SK-N-SH treated with all-trans-retinoic acid at 6 μM for 48 hours (cell line): ENCODE results near the gene CTBP1.

Source experiments
- ATAC-seq: fragments of 200-7000 bp; cut with Tn5 transposase; 3 replicates; pipeline ENCODE4 v1.9.1; 2020; ENCODE audit warnings: mild to moderate bottlenecking, moderate library complexity
- ARNTL ChIP-seq: fragments of 450-650 bp; formaldehyde crosslinking; IDR thresholded peaks from 2 replicates; pipeline ENCODE4 v1.5.0; 2020; ENCODE audit warnings: low read depth, mild to moderate bottlenecking, moderate library complexity, borderline replicate concordance
- BACH2 ChIP-seq: fragments of 250-450 bp; sonication (Bioruptor Pico); IDR thresholded peaks from 2 replicates; pipeline ENCODE4 v1.9.0; 2021; ENCODE audit warnings: mild to moderate bottlenecking, borderline replicate concordance
- CREB5 ChIP-seq: fragments of 250-450 bp; sonication (Bioruptor Pico); IDR thresholded peaks from 2 replicates; pipeline ENCODE4 v1.5.1; 2020; ENCODE audit warnings: low read depth, mild to moderate bottlenecking, moderate library complexity
- CSDC2 ChIP-seq: fragments of 250-450 bp; sonication (Bioruptor Pico); IDR thresholded peaks from 2 replicates; pipeline ENCODE4 v1.5.0; 2020; ENCODE audit warnings: mild to moderate bottlenecking, moderate library complexity
- CSRNP3 ChIP-seq: fragments of 250-450 bp; sonication (Bioruptor Pico); IDR thresholded peaks from 2 replicates; pipeline ENCODE4 v1.5.1; 2021; ENCODE audit warnings: mild to moderate bottlenecking, moderate library complexity
- GLIS3 ChIP-seq: fragments of 250-450 bp; sonication (Bioruptor Pico); IDR thresholded peaks from 2 replicates; pipeline ENCODE4 v1.5.0; 2020; ENCODE audit warnings: mild to moderate bottlenecking, moderate library complexity
- ISL1 ChIP-seq: fragments of 250-450 bp; sonication (Bioruptor Pico); IDR thresholded peaks from 2 replicates; pipeline ENCODE4 v2.1.2; 2022; ENCODE audit warnings: mild to moderate bottlenecking, moderate library complexity
- OSR1 ChIP-seq: fragments of 250-450 bp; sonication (Bioruptor Pico); IDR thresholded peaks from 2 replicates; pipeline ENCODE4 v1.8.0; 2022; ENCODE audit warnings: moderate library complexity, mild to moderate bottlenecking, inconsistent platforms
- PATZ1 ChIP-seq: fragments of 250-450 bp; sonication (Bioruptor Pico); IDR thresholded peaks from 2 replicates; pipeline ENCODE4 v1.8.0; 2020; ENCODE audit warnings: mild to moderate bottlenecking, moderate library complexity, borderline replicate concordance
- POU6F1 ChIP-seq: fragments of 250-450 bp; sonication (Bioruptor Pico); IDR thresholded peaks from 2 replicates; pipeline ENCODE4 v1.8.0; 2021; ENCODE audit warnings: low read depth, mild to moderate bottlenecking, moderate library complexity, borderline replicate concordance
- PPARA ChIP-seq: fragments of 250-450 bp; sonication (Bioruptor Pico); IDR thresholded peaks from 2 replicates; pipeline ENCODE4 v1.5.0; 2020; ENCODE audit warnings: mild to moderate bottlenecking, borderline replicate concordance
- SNAI2 ChIP-seq: fragments of 250-450 bp; sonication (Bioruptor Pico); IDR thresholded peaks from 2 replicates; pipeline ENCODE4 v1.5.0; 2020; ENCODE audit warnings: mild to moderate bottlenecking, moderate library complexity
- TCF4 ChIP-seq: fragments of 250-450 bp; sonication (Bioruptor Pico); IDR thresholded peaks from 2 replicates; pipeline ENCODE4 v1.8.0; 2021; ENCODE audit warnings: mild to moderate bottlenecking, moderate library complexity, borderline replicate concordance
- TOX ChIP-seq: fragments of 250-450 bp; sonication (Bioruptor Pico); IDR thresholded peaks from 2 replicates; pipeline ENCODE4 v1.8.0; 2021; ENCODE audit warnings: mild to moderate bottlenecking, moderate library complexity, borderline replicate concordance
- ZC3H10 ChIP-seq: fragments of 250-450 bp; sonication (Bioruptor Pico); IDR thresholded peaks from 2 replicates; pipeline ENCODE4 v1.5.1; 2021; ENCODE audit warnings: mild to moderate bottlenecking, moderate library complexity
- ZFP3 ChIP-seq: fragments of 250-450 bp; sonication (Bioruptor Pico); IDR thresholded peaks from 2 replicates; pipeline ENCODE4 v1.5.0; 2020; ENCODE audit warnings: mild to moderate bottlenecking, moderate library complexity
- ZNF565 ChIP-seq: fragments of 450-650 bp; formaldehyde crosslinking; conservative IDR thresholded peaks from 2 replicates; pipeline ENCODE4 v1.5.0; 2020; ENCODE audit warnings: low read depth, mild to moderate bottlenecking, moderate library complexity
- ZNF8 ChIP-seq: fragments of 450-650 bp; formaldehyde crosslinking; IDR thresholded peaks from 2 replicates; pipeline ENCODE4 v1.5.0; 2020; ENCODE audit warnings: mild to moderate bottlenecking, moderate library complexity

CTBP1 gene

GRCh38 chr4:1266881-1267763, 18.2 kb upstream of the CTBP1 start:
- TF ChIP-seq ZNF565 (no peak), TCF4 (CRISPR knock-in tag) (no peak), CSDC2 (CRISPR knock-in tag) (no peak)
- TF ChIP-seq, all 23 proteins: peak for 0
- no peak for ATAC-seq

- no peak for ATAC-seq
- TF ChIP-seq POU6F1 (CRISPR knock-in tag) (no peak), ZFP3 (CRISPR knock-in tag) (no peak), OSR1 (CRISPR knock-in tag) (no peak), CSDC2 (CRISPR knock-in tag) (no peak), GLIS3 (CRISPR knock-in tag) (no peak), BACH2 (CRISPR knock-in tag) (no peak), ISL1 (CRISPR knock-in tag) (no peak), CSRNP3 (CRISPR knock-in tag) (no peak), TOX (CRISPR knock-in tag) (no peak), ZNF565 (no peak), ARNTL (CRISPR knock-in tag) (no peak), CREB5 (CRISPR knock-in tag) (no peak), SNAI2 (CRISPR knock-in tag) (no peak)
Observed at GRCh38 chr4:1265351-1265750, 16.4 kb upstream of the CTBP1 start.

GRCh38 chr4:1264942-1265341, 16.0 kb upstream of the CTBP1 start:
- TF ChIP-seq PPARA (CRISPR knock-in tag): no peak
- TF ChIP-seq SNAI2 (CRISPR knock-in tag): no peak
- no peak for TF ChIP-seq PATZ1 (CRISPR knock-in tag)
- TF ChIP-seq ISL1 (CRISPR knock-in tag): no peak
- no peak for TF ChIP-seq POU6F1 (CRISPR knock-in tag)
- TF ChIP-seq ZNF8: no peak
- TF ChIP-seq OSR1 (CRISPR knock-in tag): no peak
- no peak for TF ChIP-seq CREB5 (CRISPR knock-in tag)
- no peak for TF ChIP-seq CSDC2 (CRISPR knock-in tag)
- no peak for TF ChIP-seq BACH2 (CRISPR knock-in tag)
- no peak for TF ChIP-seq ZC3H10 (CRISPR knock-in tag)
- no peak for ATAC-seq
